Measurements from ENCODE around the gene OR14J1. TPM values are rescaled to one million over a fixed set of nuclear protein-coding genes. Genes with fewer than 3 reads are reported as not detected.

Gene OR14J1
- not detected for polyA plus RNA-seq (2012; ENCODE audit: insufficient read length, low read depth)

- TF ChIP-seq REST (IDR thresholded peaks at IDR 0.05; ENCODE audit: insufficient read depth in 1 of 2, low read depth in 2 of 2, low read length in 2 of 2) (no peak), TAF1 (IDR thresholded peaks at IDR 0.05; ENCODE audit: borderline replicate concordance, insufficient read depth, low read length) (no peak), FOXP2 (optimal IDR thresholded peaks at IDR 0.05; ENCODE audit: borderline replicate concordance, extremely low read depth, extremely low read length, insufficient read depth) (no peak), POLR2AphosphoS5 (IDR thresholded peaks at IDR 0.05; ENCODE audit: low read depth, low read length) (no peak), SIN3A (IDR thresholded peaks at IDR 0.05; ENCODE audit: borderline replicate concordance, insufficient read depth, low read length) (no peak)
Measured at GRCh38 chr6:29301316-29301715, at the start of gene OR14J1. Gene OR14J1 (plus strand): TSS chr6:29301701. CDS start chr6:29306690, 4,989 bp downstream.

GRCh38 chr6:29251736-29252135 lies 49.8 kb upstream of the OR14J1 start:
- no peak for TF ChIP-seq TAF1 (IDR thresholded peaks at IDR 0.05; ENCODE audit: borderline replicate concordance, insufficient read depth, low read length)
- TF ChIP-seq POLR2AphosphoS5 (IDR thresholded peaks at IDR 0.05; ENCODE audit: low read depth, low read length): no peak
- TF ChIP-seq FOXP2 (optimal IDR thresholded peaks at IDR 0.05; ENCODE audit: borderline replicate concordance, extremely low read depth, extremely low read length, insufficient read depth): no peak
- no peak for TF ChIP-seq SIN3A (IDR thresholded peaks at IDR 0.05; ENCODE audit: borderline replicate concordance, insufficient read depth, low read length)
- TF ChIP-seq REST (IDR thresholded peaks at IDR 0.05; ENCODE audit: insufficient read depth in 1 of 2, low read depth in 2 of 2, low read length in 2 of 2): no peak

GRCh38 chr6:29255530-29255929 lies 46.0 kb upstream of the OR14J1 start:
- TF ChIP-seq TAF1 (IDR thresholded peaks at IDR 0.05; ENCODE audit: borderline replicate concordance, insufficient read depth, low read length) (no peak), REST (IDR thresholded peaks at IDR 0.05; ENCODE audit: insufficient read depth in 1 of 2, low read depth in 2 of 2, low read length in 2 of 2) (no peak), SIN3A (IDR thresholded peaks at IDR 0.05; ENCODE audit: borderline replicate concordance, insufficient read depth, low read length) (no peak)

GRCh38 chr6:29259721-29260120 lies 41.8 kb upstream of the OR14J1 start:
- TF ChIP-seq SIN3A (IDR thresholded peaks at IDR 0.05; ENCODE audit: borderline replicate concordance, insufficient read depth, low read length): no peak
- no peak for TF ChIP-seq FOXP2 (optimal IDR thresholded peaks at IDR 0.05; ENCODE audit: borderline replicate concordance, extremely low read depth, extremely low read length, insufficient read depth)
- no peak for TF ChIP-seq POLR2AphosphoS5 (IDR thresholded peaks at IDR 0.05; ENCODE audit: low read depth, low read length)
- no peak for TF ChIP-seq TAF1 (IDR thresholded peaks at IDR 0.05; ENCODE audit: borderline replicate concordance, insufficient read depth, low read length)
- no peak for TF ChIP-seq REST (IDR thresholded peaks at IDR 0.05; ENCODE audit: insufficient read depth in 1 of 2, low read depth in 2 of 2, low read length in 2 of 2)

- TF ChIP-seq TAF1 (IDR thresholded peaks at IDR 0.05; ENCODE audit: borderline replicate concordance, insufficient read depth, low read length): no peak
- no peak for TF ChIP-seq POLR2AphosphoS5 (IDR thresholded peaks at IDR 0.05; ENCODE audit: low read depth, low read length)
- no peak for TF ChIP-seq REST (IDR thresholded peaks at IDR 0.05; ENCODE audit: insufficient read depth in 1 of 2, low read depth in 2 of 2, low read length in 2 of 2)
- TF ChIP-seq SIN3A (IDR thresholded peaks at IDR 0.05; ENCODE audit: borderline replicate concordance, insufficient read depth, low read length): no peak
- no peak for TF ChIP-seq FOXP2 (optimal IDR thresholded peaks at IDR 0.05; ENCODE audit: borderline replicate concordance, extremely low read depth, extremely low read length, insufficient read depth)
Measured at GRCh38 chr6:29263001-29263400, 38.5 kb upstream of the OR14J1 start.

All from PFSK-1 (cell line).